Activated gamma-delta T cell (primary cell): ENCODE results near the gene PI4KA.
A peak's percentile ranks its signal among the peaks of the same experiment; 100 is the strongest.

ENCODE experiments used
- DNase-seq: peaks from one replicate; lab custom pipeline; 2025; lab: John Stamatoyannopoulos, UW

Gene PI4KA

DNA sequence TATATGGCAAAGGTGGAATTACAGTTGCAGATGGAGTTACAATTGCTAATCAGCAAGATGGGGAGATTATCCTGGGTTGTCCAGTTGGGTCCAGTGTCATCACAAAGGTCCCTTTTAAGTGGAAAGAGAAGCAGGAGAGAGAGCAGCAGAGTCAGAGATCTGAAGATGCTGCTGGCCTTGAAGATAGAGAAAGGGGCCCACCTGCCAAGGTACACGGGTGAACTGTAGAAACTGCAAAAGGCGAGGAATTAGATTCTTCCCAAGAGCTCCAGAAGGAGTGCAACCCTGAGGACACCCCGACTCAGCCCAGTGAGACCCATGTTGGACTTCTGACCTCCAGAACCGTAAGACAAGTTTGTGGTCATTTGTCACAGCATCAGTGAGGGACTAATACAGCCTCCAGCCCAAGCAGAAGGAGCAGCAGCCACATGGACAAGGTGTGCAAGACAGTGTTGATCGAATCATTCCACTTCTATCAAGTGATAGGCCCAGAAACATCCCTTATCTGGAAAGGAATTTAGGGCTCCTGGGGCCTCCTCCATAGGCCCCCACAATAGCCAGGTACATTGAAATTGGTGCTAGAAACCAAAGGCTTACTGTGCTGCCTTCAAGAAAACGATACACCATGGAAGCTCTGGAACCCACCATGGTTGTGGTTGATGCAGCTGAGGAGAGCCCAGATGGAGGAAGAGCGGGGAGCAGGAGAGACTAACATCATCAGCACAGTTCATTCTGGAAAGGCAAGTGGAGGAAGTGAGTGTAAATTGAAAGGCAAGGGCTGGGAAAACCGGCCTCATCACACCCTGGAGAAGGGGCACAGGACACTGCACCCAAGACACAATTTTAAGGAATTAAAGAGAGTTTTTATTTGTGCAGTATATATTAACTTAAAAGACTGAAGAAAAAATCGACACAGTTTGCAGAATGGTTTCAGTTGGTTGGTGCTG is 23.5 kb upstream of the PI4KA start:
- DNase-seq: no peak

DNA sequence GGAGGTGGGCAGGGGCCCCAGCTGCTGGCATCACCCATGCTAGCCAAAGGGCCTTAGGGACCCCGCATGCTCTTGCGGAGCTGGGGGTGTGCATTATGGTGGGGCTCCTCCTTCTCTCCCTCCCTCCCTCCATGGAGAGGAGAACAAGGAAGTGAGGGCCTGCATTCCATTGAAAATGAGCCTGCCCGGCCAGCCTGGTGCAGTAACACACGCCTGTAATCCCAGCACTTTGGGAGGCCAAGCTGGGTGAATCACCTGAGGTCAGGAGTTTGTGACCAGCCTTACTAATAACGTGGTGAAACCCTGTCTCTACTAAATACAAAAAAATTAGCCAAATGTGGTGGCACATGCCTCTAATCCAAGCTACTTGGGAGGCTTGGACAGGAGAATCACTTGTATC is 22.6 kb upstream of the PI4KA start:
- DNase-seq: no peak

DNA sequence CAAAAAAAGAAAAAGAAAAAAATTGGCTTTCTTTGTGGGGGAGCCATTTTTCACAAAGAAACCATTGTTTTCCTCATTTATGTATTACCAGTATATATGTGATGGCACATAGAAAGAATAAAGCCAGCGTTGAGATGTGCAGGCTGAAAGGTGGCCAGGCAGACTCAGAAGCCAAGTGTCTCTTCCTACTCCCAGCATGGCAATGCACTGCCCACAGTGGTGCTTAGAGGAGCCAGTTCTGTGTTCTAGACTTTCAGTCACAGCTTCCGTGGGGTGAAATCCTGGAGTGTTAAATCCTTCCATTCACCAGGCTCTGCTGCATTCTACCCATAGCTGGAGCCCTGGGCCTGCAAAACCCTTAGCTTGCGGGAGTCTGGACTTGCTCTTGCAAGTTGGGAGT is 19.1 kb upstream of the PI4KA start:
- DNase-seq: no peak

DNA sequence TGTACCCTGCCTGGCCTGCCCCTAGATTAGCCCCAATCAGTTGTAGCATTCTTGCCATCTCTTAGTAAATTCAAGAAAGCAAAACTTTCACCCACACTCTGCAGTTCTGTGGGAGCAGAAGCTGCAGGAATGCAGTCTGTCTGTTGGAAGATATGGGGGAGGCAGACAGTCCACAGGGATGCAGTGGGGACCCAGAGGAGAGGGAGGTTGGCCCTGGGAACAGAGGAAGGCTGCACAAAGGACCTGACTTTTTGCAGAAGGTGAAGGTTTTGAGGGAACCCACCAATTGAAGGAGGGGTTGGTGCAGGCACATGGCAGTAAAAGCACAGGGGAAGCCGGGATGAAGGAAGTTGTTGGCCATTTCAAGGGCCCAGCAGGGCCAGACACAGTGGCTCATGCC is 16.7 kb upstream of the PI4KA start:
- no peak for DNase-seq

DNA sequence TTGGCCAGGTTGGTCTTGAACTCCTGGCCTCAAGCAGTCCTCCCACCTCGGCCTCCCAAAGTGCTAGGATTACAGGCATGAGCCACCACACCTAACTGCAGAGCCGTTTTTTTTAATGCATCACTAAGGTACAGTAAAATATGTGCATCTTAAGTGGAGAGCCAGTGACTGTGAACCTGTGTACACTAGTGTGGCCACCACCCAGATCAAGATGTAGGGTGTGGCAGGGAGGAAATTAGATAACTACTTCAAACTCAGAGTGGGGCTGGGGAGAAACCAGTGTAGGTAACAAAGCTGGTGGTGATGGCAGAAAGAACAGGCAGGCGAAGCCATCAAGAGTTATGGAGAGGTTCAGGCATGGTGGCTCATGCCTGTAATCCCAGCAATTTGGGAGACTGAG is 14.6 kb upstream of the PI4KA start:
- DNase-seq: no peak

DNA sequence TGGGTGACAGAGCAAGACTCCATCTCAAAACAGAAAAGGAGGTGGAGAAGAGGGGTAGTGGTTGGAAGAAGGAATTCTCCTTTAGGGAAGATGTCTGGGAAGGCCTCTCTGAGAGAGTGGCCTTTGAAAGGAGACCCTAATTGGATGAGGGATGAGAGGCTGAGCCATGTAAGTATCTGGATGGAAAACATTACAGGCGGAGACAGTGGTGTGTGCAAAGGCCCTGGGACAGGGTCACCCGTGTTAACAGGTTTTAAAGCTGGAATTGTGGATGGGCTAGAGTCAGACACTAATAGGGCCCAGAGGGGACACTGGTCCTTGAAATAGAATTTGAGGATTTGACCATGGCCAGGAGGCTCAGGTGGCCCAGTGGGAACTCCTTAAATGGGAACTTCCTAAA is 10.6 kb upstream of the PI4KA start:
- DNase-seq: no peak

DNA sequence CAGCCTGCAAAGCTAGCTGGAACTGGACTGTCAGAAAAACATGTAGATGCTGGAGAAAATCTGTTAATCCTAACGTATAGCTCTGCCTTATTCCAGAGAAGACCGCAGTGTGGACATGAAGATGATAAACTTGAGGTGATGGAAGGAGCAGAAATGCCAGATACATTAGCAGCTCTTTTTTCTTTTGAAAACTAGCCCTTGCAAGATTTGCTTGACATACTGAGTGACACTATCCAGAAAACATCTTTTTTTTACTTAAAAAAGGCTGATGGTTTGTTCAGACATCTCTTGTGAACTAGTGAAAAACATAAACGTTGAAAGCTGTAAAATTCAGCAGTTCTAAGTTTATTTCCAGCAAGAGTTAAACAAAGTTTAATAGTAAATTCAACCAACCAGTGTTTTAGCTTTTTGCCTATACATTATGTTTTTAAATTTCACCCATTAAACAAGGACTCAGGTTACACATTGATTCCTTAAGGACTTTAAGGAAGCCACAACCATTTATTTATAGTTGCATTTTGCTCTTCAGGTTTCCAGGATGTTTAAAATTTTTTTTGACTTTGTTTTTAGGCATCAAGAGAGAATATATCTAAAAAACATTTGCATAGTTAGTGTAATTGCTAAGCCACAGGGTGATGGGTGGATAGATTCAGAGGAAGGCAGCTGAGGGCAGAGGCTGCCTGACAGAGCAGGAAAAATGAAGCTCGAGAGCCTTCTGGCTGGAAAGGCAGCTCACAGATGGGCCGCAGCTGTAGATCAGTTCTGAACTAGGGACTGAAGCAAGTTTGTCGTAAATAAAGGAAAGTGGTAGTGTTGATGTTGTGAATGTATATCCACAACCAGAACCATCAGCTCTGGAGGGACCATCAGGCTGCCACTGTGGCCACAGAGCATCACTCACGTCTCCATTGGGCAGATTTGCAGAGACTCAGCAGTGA is 9.7 kb upstream of the PI4KA start:
- DNase-seq: no peak

DNA sequence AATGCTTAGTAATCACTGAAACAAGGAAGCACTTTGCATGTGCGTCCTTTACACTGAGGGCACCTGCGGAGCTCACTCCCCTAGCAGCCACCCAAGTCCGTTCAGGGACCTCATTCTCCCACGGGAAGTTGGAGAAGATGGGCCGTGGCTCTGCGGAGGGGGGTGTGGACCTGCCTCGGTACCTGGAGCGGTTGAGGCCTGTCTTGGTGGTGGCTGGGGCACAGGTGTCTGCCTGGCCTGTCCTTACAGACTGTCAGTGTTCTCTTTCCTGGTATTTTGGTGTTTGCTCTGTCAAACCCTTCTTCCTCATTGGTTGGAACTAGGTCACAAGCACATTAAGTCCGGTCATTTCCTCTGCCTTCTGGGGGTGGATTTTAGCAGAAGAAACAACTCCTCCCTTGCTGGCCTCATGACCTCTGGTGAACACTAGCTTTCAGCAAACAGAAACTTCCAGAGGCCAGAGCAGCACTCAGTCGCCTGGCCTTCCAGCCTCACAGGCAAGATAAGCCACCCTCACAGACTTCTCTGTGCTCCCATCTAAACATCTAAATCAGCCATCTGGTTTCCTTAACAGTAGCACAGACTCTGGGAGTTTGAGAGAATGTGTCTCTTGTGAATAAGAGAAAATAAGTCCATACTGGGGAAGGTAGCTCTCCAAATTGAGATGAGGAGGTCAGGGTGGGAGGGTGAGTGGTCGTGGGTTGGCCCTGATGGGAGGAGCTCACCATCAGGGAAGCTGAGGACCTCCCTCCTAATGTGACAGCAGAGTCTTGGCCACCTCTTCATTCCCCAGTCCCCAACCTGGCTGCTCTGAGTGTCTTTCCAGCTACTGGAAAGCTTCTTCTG is 8.8 kb upstream of the PI4KA start:
- DNase-seq: no peak

DNA sequence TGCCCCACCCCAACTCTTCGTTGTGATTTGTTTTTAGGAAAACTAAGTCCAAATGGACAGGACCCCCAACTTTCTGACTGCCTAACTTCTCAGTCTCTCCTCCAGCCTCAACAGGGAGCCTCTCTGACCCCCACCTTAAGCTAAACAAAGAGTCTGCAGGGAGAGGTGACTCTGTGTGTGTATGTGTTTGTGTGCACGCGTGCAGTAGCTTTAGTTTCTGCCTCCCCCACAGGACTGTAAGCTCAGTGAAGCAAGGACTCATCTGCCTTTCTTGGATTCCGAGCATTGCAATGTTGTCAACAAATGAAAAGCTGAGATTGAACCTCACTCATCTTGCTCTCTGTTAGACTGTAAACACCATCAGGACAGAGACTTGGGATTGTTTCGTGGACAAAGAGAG is 8.1 kb upstream of the PI4KA start:
- no peak for DNase-seq

DNA sequence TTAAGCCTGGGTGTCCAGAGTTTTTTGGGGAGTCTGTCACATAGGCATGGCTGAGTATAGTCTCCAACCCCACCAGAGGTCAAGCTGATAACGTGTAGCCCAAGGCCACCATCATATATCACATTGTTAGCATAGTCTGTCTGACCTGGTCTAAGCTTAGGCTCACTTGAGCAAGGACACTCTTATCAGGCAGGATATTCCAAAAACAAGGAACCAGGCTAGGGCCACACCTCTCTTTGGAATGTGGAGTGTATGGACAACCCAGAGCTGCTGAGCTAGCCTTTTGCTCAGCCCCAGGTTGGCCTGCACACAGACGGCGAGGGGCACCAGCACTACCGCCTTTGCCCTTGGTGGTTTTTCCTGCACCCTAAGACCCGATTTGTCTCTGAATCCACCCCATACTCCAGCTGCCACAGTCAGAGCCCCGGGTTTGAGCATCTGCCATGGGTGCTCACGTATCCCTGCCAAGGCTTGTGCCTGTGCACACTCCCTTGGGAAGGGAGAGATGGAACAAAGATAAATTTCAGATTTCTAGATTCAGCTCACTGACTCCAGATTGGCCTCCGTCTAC is 7.3 kb upstream of the PI4KA start:
- no peak for DNase-seq

DNA sequence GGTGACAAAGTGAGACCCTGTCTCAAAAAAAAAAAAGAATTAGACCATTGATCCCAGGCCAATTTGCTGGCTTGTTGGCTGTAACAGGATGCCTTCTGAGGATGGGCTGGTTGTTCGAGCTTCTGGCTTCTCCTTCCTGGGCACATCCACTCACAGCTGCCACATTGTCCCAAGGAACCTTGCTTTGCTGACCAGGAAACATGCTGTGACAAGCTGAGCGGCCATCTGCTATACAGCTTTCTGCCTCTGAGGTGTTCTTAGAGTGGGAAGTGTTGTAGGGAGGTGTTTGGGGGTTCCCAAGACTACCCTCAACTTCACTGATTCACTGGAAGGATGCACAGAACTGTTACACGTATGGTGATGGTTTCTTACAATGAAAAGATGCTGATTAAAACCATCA is 6.7 kb upstream of the PI4KA start:
- no peak for DNase-seq

DNA sequence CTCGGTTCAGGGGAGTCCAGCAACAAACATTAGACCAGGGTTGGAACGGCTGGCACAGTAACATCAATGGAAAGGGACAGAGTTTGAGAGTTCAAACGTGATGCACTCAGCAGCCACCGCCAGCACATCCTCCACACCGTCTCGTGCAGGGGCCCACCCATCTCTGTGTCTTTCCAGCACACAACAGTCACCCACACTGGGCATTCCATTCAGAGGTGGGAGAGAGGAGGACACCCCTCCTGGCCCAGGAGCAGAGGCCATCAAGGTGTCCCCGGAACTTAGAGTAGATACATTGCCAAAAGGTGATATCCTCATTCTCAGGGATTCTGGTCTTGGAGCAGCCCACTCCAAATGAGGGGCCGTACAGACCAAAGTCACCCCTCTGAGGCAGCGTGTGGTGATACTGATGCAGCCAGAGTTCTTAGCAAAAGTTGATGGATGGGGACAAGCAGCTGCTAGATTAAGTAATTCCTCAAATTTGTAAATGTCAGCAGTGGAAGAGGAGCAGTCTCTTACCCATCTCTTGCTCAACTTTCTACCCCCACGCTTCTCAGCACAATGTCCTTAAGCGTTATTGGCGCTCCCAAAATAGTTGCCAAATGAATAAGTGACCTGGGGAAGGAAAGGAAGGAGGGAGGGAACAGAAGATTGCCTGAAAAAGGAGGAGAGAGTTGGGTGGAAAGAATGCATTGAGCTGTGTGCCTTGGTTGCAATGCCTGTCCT is 5.7 kb upstream of the PI4KA start:
- DNase-seq: no peak

DNA sequence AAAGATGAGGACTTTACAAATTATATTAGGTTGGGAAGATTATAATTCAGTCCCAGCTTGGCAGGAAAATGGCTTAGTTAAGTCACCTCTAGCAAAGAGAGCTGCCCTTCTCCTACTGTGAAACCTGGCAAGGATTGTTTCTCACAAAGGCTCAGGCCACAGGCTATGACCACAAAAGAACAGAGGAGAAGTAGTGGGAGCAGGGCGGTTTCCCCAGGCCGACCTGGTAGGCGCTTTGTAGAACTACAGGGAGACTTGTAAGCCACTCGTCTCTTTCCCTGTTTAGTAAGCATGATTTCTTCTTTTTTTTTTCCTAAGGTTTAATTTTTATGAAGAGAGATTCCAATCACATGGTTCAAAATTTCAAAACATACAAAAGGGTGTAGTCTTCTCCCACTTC is 4.8 kb upstream of the PI4KA start:
- DNase-seq: no peak

DNA sequence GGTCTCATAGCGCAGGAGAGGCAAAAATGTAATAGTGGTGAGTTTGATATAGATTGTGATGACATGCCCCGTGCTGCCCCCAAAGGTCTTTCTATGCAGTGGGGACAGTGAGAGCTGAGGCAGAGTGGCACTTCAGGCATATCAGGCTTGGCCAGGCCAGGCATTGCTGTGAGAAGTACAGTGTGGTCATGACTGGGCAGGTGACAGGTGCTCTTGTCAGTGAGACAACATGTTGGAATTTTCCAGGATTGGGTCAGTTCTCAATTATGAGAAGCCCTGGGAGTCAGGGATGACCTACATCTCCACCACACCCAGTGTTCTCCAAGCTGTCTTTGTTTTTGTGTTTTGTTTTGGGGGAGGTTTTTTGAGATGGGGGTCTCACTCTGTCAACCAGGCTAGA is 3.9 kb upstream of the PI4KA start:
- no peak for DNase-seq

DNA sequence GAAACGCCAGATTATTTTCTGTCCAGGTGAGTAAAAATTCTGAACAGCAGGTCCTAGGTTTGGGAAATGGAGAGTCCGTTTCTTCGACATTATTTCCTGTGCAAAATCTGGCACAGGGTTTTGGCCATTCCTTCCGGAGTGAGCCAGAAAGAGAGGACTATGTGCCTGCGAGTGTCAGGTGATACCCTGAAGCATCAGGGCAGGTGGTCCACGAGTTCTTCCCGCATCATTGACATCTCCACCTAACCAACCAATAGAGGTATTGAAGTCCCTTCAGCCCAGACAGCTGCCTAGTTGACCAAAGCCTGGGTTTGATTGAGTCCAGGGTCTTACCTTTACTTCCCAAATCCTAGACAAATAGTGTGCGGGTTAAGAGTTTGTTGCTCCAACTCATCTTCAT is 1.0 kb upstream of the PI4KA start:
- no peak for DNase-seq

DNA sequence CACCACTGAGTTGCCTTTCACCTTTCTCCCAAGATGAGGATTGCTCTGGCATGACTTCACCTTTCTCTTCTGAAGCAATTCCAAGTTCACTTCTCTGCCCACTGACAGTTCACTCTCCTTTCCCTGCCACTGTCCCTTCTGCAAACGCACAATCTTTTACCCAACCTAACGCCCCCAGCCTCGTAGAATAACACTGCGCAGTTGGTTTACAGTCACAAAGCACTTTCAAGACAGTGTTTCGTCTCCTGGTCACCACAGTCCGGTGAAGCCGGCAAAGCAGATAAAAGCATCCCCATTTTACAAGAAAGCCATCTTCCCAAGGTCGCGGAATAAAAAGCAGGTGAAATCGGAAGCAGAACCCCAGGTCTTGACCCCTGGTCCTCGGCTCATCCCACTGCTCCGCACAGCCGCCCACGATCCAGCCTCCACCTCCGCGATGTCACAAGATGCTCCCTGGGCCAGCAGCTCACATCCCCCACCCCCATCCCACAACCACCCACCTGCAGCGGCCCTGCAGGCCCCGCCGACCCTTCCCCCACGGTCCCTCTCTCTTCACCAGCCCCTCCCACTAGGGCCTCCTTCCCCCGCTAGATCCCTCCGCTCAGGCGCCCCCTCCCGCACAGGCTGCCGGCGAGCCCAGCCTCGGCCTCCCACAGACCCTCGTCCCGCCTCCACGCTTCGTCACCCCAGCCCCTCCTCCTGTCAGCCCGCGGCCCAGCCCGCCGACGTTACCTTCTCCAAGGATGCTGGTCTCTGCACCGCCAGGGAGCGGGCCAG is 585 bp downstream of the PI4KA start:
- peak; percentile 78 for DNase-seq

DNA sequence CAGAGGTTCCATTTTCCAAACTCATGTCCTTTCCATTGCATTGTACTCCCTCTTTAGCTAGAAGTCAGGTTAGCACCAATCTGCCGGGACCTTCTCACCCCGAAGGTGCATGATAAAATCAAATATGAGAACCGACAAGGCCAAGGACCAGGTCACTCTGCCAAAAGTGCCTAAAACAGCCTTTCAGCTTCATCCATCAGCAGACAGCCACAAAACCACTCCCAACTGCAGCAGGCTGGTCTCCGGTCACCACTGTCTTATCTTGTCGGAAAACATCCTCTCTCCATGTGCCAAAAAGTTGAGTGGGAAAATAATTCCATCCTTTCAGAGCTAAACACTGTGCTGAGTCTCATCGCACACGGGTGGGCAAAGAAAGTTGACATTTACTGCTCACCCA is 1.4 kb downstream of the PI4KA start:
- no peak for DNase-seq

DNA sequence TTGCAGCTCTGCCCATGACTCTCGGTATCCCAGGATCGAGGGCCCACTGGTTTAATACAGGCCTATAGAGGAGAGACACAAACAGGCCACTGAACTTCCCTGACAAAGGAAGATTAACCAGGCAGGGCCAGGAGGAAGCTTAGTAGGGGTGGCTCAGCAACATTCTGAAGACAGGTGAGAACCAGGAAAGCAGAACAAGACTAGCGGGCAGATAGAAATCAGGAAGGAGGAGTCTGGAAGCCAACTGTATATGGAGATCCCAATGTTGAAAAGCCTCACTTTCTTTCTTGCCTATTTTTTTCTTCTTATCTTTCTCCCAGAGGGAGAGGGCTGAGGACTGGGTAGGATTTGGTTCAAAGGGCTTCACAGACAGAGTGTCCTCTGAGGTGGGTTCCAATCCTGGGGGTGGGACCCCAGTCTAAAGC is 5.4 kb downstream of the PI4KA start:
- DNase-seq: no peak

DNA sequence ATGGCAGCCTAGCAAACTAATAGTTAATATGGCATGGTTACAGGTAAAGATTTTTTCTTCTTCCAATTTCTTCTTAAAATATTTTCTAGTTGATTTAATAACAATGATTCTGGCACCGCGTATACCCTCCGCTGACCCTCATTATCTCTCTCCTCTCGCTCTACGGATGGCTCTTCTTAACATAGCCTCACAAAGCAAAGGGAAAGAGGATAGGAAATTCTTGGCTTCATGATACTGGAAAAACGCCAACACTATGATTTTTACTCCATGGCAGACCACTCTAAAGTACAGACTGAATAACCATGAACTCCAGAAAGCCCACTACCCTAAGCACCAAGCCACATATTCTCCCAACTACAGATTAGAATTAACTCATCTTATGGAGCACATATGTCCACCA is 6.1 kb downstream of the PI4KA start:
- DNase-seq: no peak

DNA sequence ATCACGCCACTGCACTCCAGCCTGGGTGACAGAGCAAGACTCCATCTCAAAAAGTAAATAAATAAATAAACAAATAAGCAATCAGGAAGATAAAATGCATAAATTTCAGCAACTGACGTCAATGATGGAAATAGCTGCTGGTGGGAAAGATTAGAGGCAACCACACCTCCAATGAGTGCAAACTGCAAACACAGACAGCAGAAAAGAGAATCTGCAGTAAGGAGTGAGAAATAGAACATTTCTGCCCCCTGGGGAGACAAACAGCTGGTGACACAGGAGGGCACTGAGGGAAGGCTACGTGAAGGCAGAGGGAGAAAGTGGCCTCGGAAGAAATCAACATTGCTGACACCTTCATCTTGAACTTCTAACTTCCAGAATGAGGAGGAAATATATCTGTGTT is 6.5 kb downstream of the PI4KA start:
- no peak for DNase-seq
